ENCODE measurements around the gene THOC6. TPM values are rescaled to one million over a fixed set of nuclear protein-coding genes. Genes with fewer than 3 reads are reported as not detected.

THOC6 gene
- total RNA-seq, 1 experiment from 2014 or later = 25.5 TPM

GRCh38 chr16:2985893-2986355 is 37.9 kb upstream of the THOC6 start:
- DNase-seq = peak in 1 of 2 experiments; percentile 61
- Histone ChIP-seq H3K27me3 (no peaks in the 10 kb centered on the region), H3K4me3 (no peak overlapping the region), H3K36me3 (no peaks in the 10 kb centered on the region), H3K9me3 (replicated peaks) (no peaks in the 10 kb centered on the region), H3K4me1 (peaks cover 64% of the 10 kb centered on the region), H3K27ac (peak overlapping the region; percentile 79)

GRCh38 chr16:2986623-2987188 is 37.1 kb upstream of the THOC6 start:
- DNase-seq = peak in 1 of 2 experiments; percentile 50
- Histone ChIP-seq H3K4me1 (peaks cover 58% of the 10 kb centered on the region), H3K27ac (peak overlapping the region; percentile 66; the same call in 1 of the 2 replicates), H3K27me3 (no peaks in the 10 kb centered on the region), H3K36me3 (no peaks in the 10 kb centered on the region), H3K4me3 (no peak overlapping the region), H3K9me3 (replicated peaks) (no peaks in the 10 kb centered on the region)

GRCh38 chr16:2987286-2987685 is 36.5 kb upstream of the THOC6 start:
- no peak overlapping the region for H3K4me3 ChIP-seq
- no peaks in the 10 kb centered on the region for H3K9me3 ChIP-seq (replicated peaks)
- H3K4me1 ChIP-seq = peaks cover 55% of the 10 kb centered on the region
- H3K27me3 ChIP-seq = no peaks in the 10 kb centered on the region
- no peak for DNase-seq
- no peaks in the 10 kb centered on the region for H3K36me3 ChIP-seq
- peak overlapping the region; percentile 66 for H3K27ac ChIP-seq

GRCh38 chr16:2987833-2988232 is 36.0 kb upstream of the THOC6 start:
- Histone ChIP-seq H3K27ac (peak overlapping the region; percentile 66), H3K4me3 (peak overlapping the region; percentile 23)
- peak; percentile 90 to 93 for DNase-seq

GRCh38 chr16:2988590-2989099 is 35.2 kb upstream of the THOC6 start:
- Histone ChIP-seq H3K4me1 (peaks cover 52% of the 10 kb centered on the region), H3K27ac (peak overlapping the region; percentile 66)
- DNase-seq = peak; percentile 53 to 56

More at GRCh38 chr16:2987833-2988232, 36.0 kb upstream of the THOC6 start:
- no peaks in the 10 kb centered on the region for H3K9me3 ChIP-seq (replicated peaks)
- H3K4me1 ChIP-seq = peaks cover 55% of the 10 kb centered on the region
- no peaks in the 10 kb centered on the region for H3K36me3 ChIP-seq
- no peaks in the 10 kb centered on the region for H3K27me3 ChIP-seq

GRCh38 chr16:2990891-2991290 is 32.9 kb upstream of the THOC6 start:
- H3K9me3 ChIP-seq (replicated peaks) = no peaks in the 10 kb centered on the region
- DNase-seq = no peak
- H3K27me3 ChIP-seq = peaks cover 6% of the 10 kb centered on the region; the same call in 1 of the 2 replicates
- H3K4me3 ChIP-seq = no peak overlapping the region
- peaks cover 32% of the 10 kb centered on the region for H3K4me1 ChIP-seq
- H3K27ac ChIP-seq = no peak overlapping the region
- no peaks in the 10 kb centered on the region for H3K36me3 ChIP-seq

More at GRCh38 chr16:2988590-2989099, 35.2 kb upstream of the THOC6 start:
- Histone ChIP-seq H3K27me3 (no peaks in the 10 kb centered on the region), H3K9me3 (replicated peaks) (no peaks in the 10 kb centered on the region), H3K36me3 (no peaks in the 10 kb centered on the region), H3K4me3 (peak overlapping the region; percentile 23)

GRCh38 chr16:2991566-2992261 is 32.1 kb upstream of the THOC6 start:
- Histone ChIP-seq H3K27ac (no peak overlapping the region), H3K9me3 (replicated peaks) (no peaks in the 10 kb centered on the region), H3K36me3 (no peaks in the 10 kb centered on the region), H3K4me1 (peaks cover 24% of the 10 kb centered on the region), H3K4me3 (no peak overlapping the region), H3K27me3 (peaks cover 11% of the 10 kb centered on the region)
- no peak for DNase-seq

GRCh38 chr16:2992383-2993081 is 31.3 kb upstream of the THOC6 start:
- Histone ChIP-seq H3K36me3 (no peaks in the 10 kb centered on the region), H3K4me1 (peaks cover 16% of the 10 kb centered on the region), H3K27me3 (peaks cover 14% of the 10 kb centered on the region), H3K27ac (no peak overlapping the region), H3K4me3 (no peak overlapping the region), H3K9me3 (replicated peaks) (no peaks in the 10 kb centered on the region)
- DNase-seq = no peak

GRCh38 chr16:2996298-2996697 is 27.5 kb upstream of the THOC6 start:
- H3K27me3 ChIP-seq = peaks cover 25% of the 10 kb centered on the region
- DNase-seq = no peak
- H3K36me3 ChIP-seq = no peaks in the 10 kb centered on the region
- no peaks in the 10 kb centered on the region for H3K9me3 ChIP-seq (replicated peaks)
- no peak overlapping the region for H3K4me3 ChIP-seq
- H3K4me1 ChIP-seq = no peaks in the 10 kb centered on the region
- H3K27ac ChIP-seq = no peak overlapping the region

- Histone ChIP-seq H3K27ac (no peak overlapping the region), H3K36me3 (no peaks in the 10 kb centered on the region), H3K27me3 (peaks cover 21% of the 10 kb centered on the region), H3K4me3 (no peak overlapping the region), H3K9me3 (replicated peaks) (no peaks in the 10 kb centered on the region), H3K4me1 (0 out of 2 replicates have a peak, but pooled peaks cover 2% of the 10 kb centered on the region)
- DNase-seq = no peak
These were observed 23.9 kb upstream of the THOC6 start for GRCh38 chr16:2999929-3000328.

GRCh38 chr16:3000540-3000939 is 23.3 kb upstream of the THOC6 start:
- no peak for DNase-seq

GRCh38 chr16:3001316-3001715 is 22.5 kb upstream of the THOC6 start:
- Histone ChIP-seq H3K4me3 (no peak overlapping the region), H3K9me3 (replicated peaks) (no peaks in the 10 kb centered on the region), H3K4me1 (0 out of 2 replicates have a peak, but pooled peaks cover 3% of the 10 kb centered on the region), H3K27ac (no peak overlapping the region), H3K36me3 (no peaks in the 10 kb centered on the region), H3K27me3 (peaks cover 31% of the 10 kb centered on the region)
- no peak for DNase-seq

More at GRCh38 chr16:3000540-3000939, 23.3 kb upstream of the THOC6 start:
- Histone ChIP-seq H3K27ac (no peak overlapping the region), H3K4me3 (no peak overlapping the region), H3K4me1 (0 out of 2 replicates have a peak, but pooled peaks cover 3% of the 10 kb centered on the region), H3K36me3 (no peaks in the 10 kb centered on the region), H3K9me3 (replicated peaks) (no peaks in the 10 kb centered on the region), H3K27me3 (peaks cover 25% of the 10 kb centered on the region)

- Histone ChIP-seq H3K9me3 (replicated peaks) (no peaks in the 10 kb centered on the region), H3K36me3 (no peaks in the 10 kb centered on the region), H3K27me3 (peaks cover 37% of the 10 kb centered on the region), H3K4me1 (peaks cover 14% of the 10 kb centered on the region), H3K4me3 (no peak overlapping the region), H3K27ac (no peak overlapping the region)
- peak; percentile 98 for DNase-seq
These were observed 20.1 kb upstream of the THOC6 start for GRCh38 chr16:3003582-3004270.

GRCh38 chr16:3004319-3004718 is 19.5 kb upstream of the THOC6 start:
- H3K9me3 ChIP-seq (replicated peaks) = no peaks in the 10 kb centered on the region
- H3K36me3 ChIP-seq = no peaks in the 10 kb centered on the region
- no peak for DNase-seq
- no peak overlapping the region for H3K27ac ChIP-seq
- peaks cover 37% of the 10 kb centered on the region for H3K27me3 ChIP-seq
- H3K4me3 ChIP-seq = no peak overlapping the region
- H3K4me1 ChIP-seq = peaks cover 16% of the 10 kb centered on the region
